ENCODE measurements around the gene DENR.

DENR gene

DNA sequence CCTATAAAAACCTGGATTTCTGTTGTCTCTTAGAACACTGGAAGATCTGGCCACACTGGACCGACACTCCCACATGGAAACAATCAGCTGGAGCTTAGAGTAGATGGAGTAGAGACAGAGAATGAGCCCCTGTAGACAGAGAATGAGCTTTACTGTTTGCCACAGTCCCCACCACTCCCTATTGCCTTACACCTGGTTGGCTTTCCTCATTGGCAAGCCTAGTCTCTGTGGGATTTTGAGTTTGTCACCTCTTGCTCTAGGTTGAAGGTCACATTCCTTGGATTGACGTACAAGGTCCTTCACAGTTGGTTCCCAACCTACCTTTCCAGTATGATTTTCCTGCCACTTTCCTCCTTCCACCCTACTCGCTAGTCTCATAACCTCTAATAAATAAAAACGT lies 20.0 kb upstream of the DENR start:
- TF ChIP-seq GATA2 (IDR thresholded peaks at IDR 0.05; ENCODE audit: low read depth, low read length) (no peak), GATA3 (IDR thresholded peaks at IDR 0.05; ENCODE audit: low read depth, low read length) (no peak)

DNA sequence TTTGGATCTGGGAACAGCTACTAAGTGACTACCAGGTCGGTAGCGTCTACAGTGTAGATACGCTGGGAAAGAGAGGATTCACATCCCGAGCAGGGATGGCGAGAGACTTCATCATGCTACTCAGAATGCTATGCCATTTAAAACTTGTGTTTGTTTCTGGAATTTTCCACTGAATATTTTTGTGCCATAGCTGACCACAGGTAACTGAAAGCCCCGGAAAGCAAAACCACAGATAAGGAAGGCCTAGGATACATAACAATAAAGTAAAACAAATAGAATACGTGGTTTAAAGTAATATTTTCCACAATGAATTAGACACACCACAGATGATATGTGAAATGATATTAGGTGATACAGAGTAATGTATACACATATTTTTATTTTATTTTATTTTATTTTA lies 14.1 kb upstream of the DENR start:
- TF ChIP-seq GATA3 (IDR thresholded peaks at IDR 0.05; ENCODE audit: low read depth, low read length) (no peak), GATA2 (IDR thresholded peaks at IDR 0.05; ENCODE audit: low read depth, low read length) (no peak)

DNA sequence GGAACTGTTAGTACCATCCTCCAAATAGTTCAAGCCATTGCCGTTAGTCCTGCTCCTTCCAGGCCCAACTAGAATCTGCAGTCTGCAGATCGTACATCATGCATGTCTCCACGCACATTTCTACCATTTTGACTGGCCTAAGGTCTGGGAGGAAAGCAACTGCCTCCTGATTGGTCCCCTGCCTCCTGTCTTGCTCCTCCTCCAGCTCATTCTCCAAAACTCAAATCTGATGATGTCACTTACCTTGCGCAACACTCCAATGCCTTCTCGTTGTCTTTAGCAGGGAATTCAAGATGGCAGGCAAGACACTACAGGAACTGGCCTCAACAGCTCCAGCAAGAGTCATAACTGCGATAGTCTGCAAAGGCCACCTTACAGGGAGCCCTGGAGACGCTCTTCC lies 12.3 kb upstream of the DENR start:
- TF ChIP-seq GATA2 (IDR thresholded peaks at IDR 0.05; ENCODE audit: low read depth, low read length), result no peak
- TF ChIP-seq GATA3 (IDR thresholded peaks at IDR 0.05; ENCODE audit: low read depth, low read length), result no peak

DNA sequence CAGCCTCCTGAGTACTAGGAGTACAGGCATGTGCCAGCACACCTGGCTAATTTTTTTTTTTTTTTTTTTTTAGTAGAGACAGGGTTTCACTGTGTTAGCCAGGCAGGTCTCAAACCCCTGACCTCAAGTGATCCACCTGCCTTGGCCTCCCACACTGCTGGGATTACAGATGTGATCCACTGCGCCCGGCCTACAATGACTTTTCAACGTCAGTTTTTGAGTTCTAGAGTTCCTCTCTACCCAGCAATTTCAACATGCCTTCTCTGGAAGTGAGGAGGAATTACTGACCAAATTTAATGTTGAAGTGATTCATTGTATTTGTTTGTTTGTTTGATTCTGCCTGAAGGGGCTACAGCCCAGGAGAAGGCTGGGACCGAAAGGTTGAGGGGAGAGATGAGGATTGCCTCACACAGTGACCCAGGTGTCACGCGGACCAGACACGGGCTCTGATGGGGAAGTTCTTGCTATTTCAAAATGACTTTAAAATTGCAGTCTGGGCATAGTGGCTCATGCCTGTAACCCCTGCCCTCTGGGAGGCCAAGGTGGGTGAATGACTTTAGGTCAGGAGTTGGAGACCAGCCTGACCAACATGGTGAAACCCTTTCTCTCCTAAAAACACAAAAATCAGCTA lies 8.6 kb upstream of the DENR start:
- TF ChIP-seq GATA2 (IDR thresholded peaks at IDR 0.05; ENCODE audit: low read depth, low read length) (no peak), GATA3 (IDR thresholded peaks at IDR 0.05; ENCODE audit: low read depth, low read length) (no peak)

DNA sequence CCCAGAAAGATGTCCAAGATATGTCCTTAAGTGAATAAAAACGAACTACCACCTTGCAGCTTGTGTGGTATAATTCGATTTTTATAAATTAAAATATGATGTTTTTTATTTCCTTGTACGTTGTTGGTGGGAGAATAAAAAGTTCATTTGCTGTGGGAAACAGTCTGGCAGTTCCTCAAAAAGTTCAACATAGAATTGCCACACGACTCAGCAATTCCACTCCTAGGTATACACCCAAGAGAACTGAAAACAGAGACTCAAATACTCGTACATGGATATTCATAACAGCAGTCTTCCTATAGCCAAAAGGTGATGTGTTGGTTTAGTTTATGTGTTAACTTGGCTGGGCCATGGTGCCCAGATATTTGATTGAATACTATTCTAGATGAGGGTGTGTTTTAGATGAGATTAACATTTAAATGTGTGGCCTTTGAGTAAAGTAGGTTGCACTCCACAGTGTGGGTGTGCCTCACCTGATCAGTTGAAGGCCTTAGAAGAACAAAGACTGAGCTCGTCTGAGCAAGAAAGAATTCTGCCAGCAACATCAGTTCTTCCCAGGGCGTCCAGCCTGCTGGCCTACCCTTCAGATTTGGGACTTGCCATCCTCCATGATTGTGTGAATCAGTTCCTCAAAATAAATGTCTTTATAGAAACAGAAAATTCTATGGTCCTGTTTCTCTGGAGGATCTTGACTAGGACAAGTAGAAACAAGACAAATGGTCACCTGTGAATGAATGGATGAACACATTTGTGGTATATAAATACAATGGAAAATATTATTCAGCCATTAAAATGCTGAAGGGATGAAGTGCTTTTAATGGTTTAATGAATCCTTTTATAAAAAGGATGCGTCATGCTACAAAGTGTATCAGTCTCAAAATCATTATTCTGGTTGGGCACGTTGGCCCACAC lies 5.1 kb upstream of the DENR start:
- TF ChIP-seq GATA2 (IDR thresholded peaks at IDR 0.05; ENCODE audit: low read depth, low read length), result no peak
- TF ChIP-seq GATA3 (IDR thresholded peaks at IDR 0.05; ENCODE audit: low read depth, low read length), result no peak

DNA sequence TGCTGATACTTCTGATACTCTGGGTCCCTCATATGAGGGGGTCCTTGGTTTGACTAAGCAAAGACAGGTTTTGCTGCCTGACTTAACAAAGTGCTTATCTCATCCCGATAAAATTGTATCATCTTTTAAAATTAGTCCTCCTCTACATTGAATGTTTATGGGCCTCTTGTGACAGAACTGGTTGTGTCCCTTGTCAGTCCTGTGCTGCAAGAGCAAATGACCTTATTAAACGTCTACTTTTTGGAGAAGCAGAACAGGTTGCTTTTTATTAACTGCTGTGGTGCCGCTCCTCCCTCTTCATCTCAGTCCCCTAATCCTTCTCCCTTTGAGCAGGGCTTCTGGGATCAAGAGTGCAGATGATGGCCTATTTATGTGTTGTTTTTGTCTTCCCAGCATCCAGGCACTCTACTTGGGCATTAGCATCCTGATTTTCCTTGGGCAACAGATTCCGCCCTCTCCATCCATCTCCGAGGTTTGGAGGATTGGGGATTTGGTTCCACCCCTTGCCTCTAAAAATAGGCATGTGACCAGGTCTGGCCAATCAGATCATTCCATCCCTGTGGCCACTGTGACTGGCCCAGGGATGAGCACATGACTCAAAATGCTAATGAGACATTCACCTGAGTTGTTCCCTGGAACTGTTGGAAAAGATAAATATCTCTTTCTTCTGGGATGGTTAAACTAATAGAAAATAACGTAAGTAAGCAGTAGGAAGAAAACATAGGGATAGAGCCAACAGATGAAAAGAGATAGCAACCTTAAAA lies 2.9 kb upstream of the DENR start:
- TF ChIP-seq GATA3 (IDR thresholded peaks at IDR 0.05; ENCODE audit: low read depth, low read length) (no peak), GATA2 (IDR thresholded peaks at IDR 0.05; ENCODE audit: low read depth, low read length) (no peak)

DNA sequence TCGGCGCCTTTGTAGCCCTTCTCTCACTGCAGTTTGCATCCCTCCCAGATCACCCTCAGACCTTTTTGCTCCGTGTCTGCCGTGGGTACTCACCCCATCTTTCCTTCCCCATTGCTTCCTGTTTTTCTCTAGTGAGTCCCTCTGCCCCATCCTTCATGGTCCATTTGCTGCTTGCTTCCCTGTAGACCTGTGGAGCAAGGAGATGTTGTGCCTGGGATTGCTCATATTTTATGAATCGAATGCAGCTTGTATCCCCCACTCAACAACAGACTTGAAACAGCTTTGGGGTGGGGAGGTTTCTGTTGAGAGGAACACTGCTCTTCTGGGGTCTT lies 661 bp downstream of the DENR start:
- TF ChIP-seq GATA3 (IDR thresholded peaks at IDR 0.05; ENCODE audit: low read depth, low read length), result no peak
- no peak for TF ChIP-seq GATA2 (IDR thresholded peaks at IDR 0.05; ENCODE audit: low read depth, low read length)

DNA sequence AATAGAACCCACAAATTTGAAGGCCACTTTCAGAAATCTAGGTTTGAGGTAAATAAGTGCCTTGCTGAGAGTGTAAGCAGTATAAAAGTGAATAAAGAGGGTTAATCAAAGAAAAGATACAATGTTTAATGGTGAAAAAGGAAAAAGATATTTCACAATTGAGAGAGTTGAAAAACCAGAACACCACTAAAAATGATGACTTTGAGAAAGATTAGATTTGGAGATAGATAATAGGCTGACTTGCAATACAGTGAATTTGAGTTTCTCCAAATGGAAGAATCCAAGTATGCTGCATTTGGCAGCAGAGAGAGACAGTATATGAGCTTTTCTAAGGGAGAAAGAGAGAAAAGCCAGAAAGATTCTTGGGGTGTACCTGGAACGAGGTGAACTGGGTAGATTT lies 2.2 kb downstream of the DENR start:
- TF ChIP-seq GATA3 (IDR thresholded peaks at IDR 0.05; ENCODE audit: low read depth, low read length) (no peak), GATA2 (IDR thresholded peaks at IDR 0.05; ENCODE audit: low read depth, low read length) (no peak)

DNA sequence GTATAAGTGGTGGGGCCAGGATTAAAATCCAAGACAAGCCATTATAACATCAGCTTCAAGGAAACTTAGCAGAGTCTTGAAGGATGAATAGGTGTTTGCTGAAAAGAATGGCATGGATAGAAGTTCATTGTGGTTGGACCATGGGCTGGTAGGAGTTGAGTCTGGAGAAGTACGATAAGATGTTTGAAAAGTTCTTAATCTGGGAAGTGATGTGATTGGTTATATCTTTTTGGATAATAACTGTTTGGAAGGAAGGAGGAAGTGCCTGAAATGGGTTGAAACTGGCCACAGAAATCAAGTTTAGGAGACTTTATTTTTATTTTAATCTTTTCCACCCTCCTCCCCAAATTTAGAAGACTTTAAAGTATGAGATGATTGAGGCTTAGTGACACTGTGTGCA lies 4.9 kb downstream of the DENR start:
- TF ChIP-seq GATA3 (IDR thresholded peaks at IDR 0.05; ENCODE audit: low read depth, low read length), result no peak
- no peak for TF ChIP-seq GATA2 (IDR thresholded peaks at IDR 0.05; ENCODE audit: low read depth, low read length)

DNA sequence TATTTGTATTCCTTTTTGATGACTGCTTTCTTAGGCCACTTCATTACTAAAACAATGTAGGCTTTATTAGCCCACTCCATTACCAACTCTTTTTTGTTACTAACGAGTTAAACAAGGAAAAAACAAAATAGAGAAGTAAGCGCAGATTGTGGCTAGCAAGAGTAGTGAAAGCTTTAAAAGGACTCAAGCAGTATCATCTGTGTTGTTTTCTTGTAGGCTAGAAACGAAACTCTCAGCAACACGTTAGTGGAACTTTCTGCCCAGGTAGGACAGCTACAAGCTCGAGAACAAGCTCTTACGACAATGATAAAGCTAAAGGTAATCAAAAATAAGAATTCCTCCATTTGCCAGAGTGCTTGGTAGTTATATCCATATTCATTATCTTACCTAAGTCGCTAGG lies 32.9 kb downstream of the DENR start:
- TF ChIP-seq GATA3 (IDR thresholded peaks at IDR 0.05; ENCODE audit: low read depth, low read length) (no peak), GATA2 (IDR thresholded peaks at IDR 0.05; ENCODE audit: low read depth, low read length) (no peak)

DNA sequence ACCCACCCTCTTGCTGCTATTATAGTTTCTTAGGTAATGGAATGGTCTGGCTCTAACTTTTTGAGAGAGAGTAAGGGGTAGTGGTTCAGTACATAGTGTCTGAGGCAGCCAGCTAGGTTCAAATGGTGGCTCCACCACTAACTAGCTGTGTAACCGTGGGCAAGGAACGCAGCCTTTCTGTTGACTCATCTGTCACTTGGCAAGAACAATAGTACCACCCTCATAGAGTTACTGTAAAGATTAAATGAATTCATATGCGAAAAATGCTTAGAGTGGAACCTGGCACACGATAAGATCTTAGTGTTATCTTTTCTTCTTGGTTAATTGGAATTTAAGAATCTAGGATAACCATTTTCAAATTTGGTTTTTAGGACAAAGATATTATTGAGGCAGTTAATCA lies 35.8 kb downstream of the DENR start:
- no peak for TF ChIP-seq GATA3 (IDR thresholded peaks at IDR 0.05; ENCODE audit: low read depth, low read length)
- no peak for TF ChIP-seq GATA2 (IDR thresholded peaks at IDR 0.05; ENCODE audit: low read depth, low read length)

DNA sequence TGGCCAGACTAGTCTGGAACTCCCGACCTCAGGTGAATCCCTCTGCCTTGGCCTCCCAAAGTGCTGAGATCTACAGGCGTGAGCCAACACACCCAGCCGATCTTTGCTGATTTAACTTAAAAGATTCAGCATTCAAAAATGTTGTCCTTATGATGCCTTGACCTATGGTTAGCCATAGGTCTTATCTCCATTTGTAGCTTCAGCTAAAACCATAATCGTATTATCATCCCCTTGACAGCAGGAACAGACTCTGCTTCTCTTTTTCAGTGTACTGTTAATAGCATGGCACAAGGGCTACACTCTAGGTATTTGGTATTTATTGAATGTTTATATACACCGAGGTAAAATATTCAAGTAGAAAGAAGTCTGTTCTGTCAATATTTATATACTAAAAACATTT lies 37.0 kb downstream of the DENR start:
- TF ChIP-seq GATA2 (IDR thresholded peaks at IDR 0.05; ENCODE audit: low read depth, low read length) (no peak), GATA3 (IDR thresholded peaks at IDR 0.05; ENCODE audit: low read depth, low read length) (no peak)

DNA sequence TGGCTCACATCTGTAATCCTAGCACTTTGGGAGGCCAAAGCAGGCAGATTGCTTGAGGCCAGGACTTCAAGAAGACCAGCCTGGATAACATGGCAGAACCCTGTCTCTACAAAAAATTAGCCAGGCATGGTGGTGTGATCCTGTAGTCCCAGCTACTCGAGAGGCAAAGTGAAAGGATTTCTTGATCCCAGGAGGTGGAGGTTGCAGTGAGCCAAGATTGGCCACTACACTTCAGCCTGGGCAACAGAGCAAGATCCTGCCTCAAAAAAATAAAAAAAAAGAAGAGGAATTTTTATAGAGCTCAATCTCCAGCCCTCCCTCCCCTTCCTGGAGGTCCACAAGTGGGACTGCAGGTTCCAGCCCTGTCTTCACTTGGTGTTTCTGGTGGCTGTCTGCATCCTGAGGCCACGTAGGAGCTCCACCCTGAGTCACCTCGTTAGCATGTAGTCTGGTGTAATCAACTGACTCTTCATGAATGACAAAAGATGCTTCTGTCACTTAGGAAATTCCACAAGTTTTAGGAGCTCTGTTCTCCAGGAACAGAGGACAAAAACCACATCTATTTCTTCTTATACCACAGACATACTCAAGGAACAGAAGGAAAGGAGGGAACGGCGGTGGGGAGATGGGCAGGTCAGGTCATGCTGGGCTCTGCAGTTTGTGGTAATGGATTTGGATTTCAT lies 37.9 kb downstream of the DENR start:
- no peak for TF ChIP-seq GATA3 (IDR thresholded peaks at IDR 0.05; ENCODE audit: low read depth, low read length)
- no peak for TF ChIP-seq GATA2 (IDR thresholded peaks at IDR 0.05; ENCODE audit: low read depth, low read length)

DNA sequence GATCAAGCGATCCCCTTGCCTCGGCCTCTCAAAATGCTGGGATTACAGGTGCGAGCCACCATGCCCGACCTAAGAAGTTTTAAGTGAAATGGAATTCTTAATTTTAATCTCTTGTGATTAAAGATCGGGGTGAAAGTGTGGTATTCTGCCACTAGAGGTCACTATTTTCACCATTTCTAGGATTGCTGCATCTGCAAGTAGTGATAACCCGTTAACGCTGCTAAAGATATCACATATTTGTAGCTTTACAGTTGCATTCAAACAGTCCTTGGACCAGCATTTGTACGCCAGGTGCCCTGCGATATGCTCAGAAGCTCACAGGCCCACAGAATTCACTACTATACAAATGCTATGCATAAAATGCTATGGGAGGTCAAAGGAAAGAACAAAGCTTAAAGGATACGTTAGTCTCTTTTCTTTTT lies 41.1 kb downstream of the DENR start:
- no peak for TF ChIP-seq GATA3 (IDR thresholded peaks at IDR 0.05; ENCODE audit: low read depth, low read length)
- TF ChIP-seq GATA2 (IDR thresholded peaks at IDR 0.05; ENCODE audit: low read depth, low read length), result no peak

Measured in SH-SY5Y (cell line).